GM21367 (cell line): ENCODE measurements around the gene EHHADH.

ENCODE experiments used
- ATAC-seq: cut with Tn5 transposase; IDR thresholded peaks from one replicate; pipeline ENCODE4 v1.9.1; 2021; ENCODE audit not compliant: unreplicated experiment

The EHHADH gene

GRCh38 chr3:185150561-185150960 lies 103.3 kb downstream of the EHHADH start:
- ATAC-seq, result no peak

DNA sequence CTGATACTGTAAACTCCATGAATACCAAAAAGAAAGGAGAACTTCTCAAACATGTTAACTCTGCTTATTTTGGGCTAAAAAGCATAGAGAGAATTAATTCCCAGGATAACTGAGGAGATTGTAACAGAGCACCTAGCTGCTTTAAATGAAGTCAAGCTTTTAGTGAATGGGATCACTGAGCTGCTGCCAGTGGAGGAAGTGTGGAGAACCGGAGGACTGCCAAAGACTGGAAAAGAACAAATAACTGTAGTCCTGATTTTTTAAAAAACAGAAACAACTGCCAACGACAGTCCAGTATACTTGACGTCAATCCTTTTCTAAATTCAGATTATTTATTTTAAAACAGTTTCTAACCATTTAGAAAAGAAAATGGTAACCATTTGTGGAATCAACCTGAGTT lies 104.3 kb downstream of the EHHADH start:
- no peak for ATAC-seq

- no peak for ATAC-seq
Observed at GRCh38 chr3:185145511-185145910, 108.3 kb downstream of the EHHADH start.

GRCh38 chr3:185144784-185145183 lies 109.1 kb downstream of the EHHADH start:
- no peak for ATAC-seq
